ENCODE results near the gene EGFR.
"Not testable (repeated sequence)": the region's sequence is repeated elsewhere in the genome, so short reads cannot be mapped to it uniquely, and the experiment has no call there.

Gene EGFR

DNA sequence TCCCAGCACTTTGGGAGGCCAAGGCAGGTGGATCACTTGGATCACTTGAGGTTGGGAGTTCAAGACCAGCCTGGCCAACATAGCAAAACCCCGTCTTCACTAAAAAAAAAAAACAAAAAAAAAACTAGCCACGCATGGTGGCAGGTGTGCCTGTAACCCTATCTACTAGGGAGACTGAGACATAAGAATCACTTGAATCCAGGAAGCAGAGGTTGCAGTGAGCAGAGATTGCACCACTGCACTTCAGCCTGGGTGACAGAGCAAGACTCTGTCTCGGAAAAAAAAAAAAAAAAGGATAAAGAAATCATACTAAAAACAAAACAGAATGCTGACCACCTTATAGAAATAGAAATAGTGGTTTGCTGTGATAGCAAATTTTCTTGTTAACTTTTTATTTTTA, 16.6 kb downstream of the EGFR start:
- H3K36me3 ChIP-seq (replicated peaks); H3K9me3 ChIP-seq; H3K4me3 ChIP-seq; DNase-seq (ENCODE audit: low spot score in 2 of 2); in situ Hi-C loops (cut with MboI; ENCODE audit: low sequenced_read_pairs); H3K27me3 ChIP-seq (ENCODE audit: low read depth); H3K4me1 ChIP-seq: not testable (repeated sequence)

DNA sequence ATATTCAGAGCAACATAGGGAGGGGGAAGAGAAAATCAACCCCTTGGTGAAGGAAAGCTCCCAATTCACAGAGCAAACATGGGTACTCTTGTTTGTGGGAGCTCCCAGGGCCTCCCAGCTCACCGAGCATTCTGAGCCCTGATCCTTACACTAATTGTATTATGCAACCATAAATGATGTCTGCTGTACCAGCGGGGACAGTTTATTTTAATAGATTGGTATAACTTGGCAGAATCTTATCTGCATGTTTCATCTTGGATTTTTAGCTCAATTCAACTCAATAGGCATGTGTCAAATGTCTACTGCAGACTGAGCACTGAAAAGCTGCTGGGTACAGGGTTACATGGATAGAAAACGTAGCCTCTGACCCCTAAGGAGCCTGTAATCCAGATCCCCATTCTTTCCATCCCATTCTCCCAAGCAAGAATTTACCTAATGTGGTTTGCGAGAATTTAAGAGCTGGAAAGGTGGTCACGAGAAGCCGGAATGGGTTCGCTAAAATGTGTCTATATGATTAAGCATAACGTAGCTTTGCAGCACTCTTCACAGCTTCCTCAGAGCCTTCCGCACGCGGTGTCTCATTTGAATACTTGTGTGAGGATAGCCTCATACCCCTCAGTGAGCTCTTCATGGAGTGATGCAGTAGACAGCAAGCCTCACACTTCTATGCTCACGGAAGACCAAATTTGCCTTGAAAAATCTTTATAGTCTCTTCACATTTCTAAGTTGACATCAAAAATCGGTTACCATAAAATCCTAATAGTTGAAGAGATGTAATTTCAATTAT, 18.3 kb downstream of the EGFR start:
- H3K36me3 ChIP-seq (replicated peaks), result no peaks in the 10 kb centered on the region
- H3K4me1 ChIP-seq, result no peaks in the 10 kb centered on the region
- no peak overlapping the region for H3K4me3 ChIP-seq
- H3K27me3 ChIP-seq (ENCODE audit: low read depth), result no peaks in the 10 kb centered on the region
- in situ Hi-C loops (cut with MboI; ENCODE audit: low sequenced_read_pairs), result no loop called here
- DNase-seq (ENCODE audit: low spot score in 2 of 2), result no peak
- H3K9me3 ChIP-seq, result no peaks in the 10 kb centered on the region

DNA sequence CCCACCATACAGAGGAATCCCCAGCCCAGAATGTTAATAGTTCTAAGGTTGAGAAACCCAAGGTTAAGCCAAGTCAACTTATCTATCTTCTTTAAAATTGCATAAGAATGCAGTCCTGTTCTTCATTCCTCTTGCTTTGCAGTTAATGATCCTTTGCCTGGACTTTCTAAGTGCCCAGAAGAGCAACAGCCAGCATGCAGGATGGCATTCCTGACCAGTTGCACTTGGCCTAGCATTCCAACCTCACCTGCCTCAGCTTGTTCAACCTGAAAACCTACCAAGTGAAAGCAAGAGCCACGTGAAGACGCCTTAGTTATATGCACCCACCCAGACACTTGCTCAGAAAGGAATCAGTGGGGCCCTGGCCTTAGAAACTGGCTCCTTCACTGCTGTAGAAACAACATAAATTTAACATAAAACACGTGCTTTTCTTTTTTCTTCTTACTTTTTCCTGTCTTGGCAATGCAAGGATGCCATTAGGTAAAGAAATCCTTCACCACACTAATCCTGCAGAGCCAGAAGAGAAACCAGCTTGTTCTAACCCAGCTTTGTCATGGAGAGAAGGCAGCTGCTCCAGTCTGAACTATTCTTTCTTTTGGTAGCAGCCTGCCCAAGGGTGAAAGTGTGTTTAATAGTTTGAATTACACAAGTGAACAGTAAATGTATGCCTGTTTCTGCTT, 25.0 kb downstream of the EGFR start:
- H3K27me3 ChIP-seq (ENCODE audit: low read depth), result no peaks in the 10 kb centered on the region
- no peak overlapping the region for H3K4me3 ChIP-seq
- in situ Hi-C loops (cut with MboI; ENCODE audit: low sequenced_read_pairs), result no loop called here
- no peak for DNase-seq (ENCODE audit: low spot score in 2 of 2)
- H3K9me3 ChIP-seq, result no peaks in the 10 kb centered on the region
- no peaks in the 10 kb centered on the region for H3K36me3 ChIP-seq (replicated peaks)
- H3K4me1 ChIP-seq, result no peaks in the 10 kb centered on the region

DNA sequence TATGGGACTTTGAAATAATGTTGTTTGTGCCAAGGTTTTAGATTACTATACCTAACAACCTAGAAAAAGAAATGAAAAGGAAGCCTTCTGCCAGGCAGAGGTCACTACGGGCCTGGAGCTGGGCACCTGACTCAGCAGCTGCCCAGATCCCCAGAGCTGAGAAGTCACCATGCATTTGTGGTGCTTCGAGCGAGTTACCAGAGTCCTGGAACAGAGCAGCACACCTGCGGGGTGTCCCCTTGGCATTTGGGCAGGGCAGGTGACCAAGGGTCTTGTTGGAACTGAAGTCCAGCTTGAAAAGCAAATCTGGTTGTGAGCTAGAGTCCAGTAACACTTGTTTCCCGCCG, 25.5 kb downstream of the EGFR start:
- no peaks in the 10 kb centered on the region for H3K36me3 ChIP-seq (replicated peaks)
- no peak for DNase-seq (ENCODE audit: low spot score in 2 of 2)
- H3K9me3 ChIP-seq, result no peaks in the 10 kb centered on the region
- in situ Hi-C loops (cut with MboI; ENCODE audit: low sequenced_read_pairs), result no loop called here
- H3K27me3 ChIP-seq (ENCODE audit: low read depth), result no peaks in the 10 kb centered on the region
- no peaks in the 10 kb centered on the region for H3K4me1 ChIP-seq
- H3K4me3 ChIP-seq, result no peak overlapping the region

DNA sequence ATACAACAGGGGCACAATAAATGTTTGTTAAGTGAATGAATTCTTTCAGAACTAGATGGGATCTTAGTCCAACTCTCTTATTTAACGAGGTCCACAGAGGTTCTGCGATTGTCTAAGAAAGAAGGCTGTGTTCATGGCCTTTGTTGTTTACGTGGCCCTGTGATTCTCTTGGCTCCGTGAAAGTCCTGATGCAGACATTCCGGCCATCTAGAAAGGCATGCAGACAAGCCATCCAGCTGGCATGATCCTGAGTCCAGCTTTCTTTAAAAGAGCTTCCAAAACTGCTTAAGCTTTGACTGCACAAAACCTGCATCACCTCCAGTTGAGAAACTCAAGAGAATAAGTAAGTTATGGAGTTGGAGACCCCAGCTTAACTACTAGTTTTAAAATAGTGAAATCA, 26.0 kb downstream of the EGFR start:
- Histone ChIP-seq H3K4me3 (no peak overlapping the region), H3K36me3 (replicated peaks) (no peaks in the 10 kb centered on the region), H3K9me3 (no peaks in the 10 kb centered on the region), H3K27me3 (ENCODE audit: low read depth) (no peaks in the 10 kb centered on the region), H3K4me1 (no peaks in the 10 kb centered on the region)
- DNase-seq (ENCODE audit: low spot score in 2 of 2), result no peak
- in situ Hi-C loops (cut with MboI; ENCODE audit: low sequenced_read_pairs), result no loop called here

DNA sequence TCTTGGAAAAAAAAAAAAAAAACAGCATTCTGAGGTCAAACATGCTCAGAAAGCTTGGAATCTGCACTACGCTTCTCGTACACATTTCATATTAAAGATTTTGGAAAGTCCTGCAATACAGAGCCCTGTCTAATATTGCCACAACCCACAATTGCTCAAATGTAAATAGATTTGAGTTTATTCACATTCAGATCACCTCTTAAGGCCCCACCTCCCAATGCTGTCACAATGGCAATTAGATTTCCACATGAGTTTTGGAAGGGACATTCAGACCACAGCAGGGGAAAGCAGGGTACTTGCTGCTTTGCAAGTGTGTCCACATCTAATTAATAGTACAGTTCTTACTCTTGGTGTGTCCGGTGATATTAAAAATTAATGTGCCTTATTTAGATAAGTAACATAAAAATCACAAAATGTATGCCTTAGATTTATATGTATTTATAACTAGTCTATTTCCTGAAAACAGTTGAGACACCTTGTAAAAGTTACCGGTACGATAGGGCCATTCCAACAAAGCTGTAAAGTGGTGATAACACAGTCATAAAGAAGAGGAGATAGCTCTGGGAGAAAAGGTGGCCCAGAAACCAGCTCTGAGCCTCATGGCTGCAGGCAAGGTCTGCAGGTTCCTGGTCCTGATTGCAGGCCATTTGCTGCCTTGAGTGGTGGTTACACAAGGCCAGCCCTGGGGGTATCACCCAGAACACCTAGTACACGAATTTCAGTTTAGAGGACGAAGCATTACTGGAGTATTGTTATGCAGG, 27.9 kb downstream of the EGFR start:
- Histone ChIP-seq H3K4me1 (no peaks in the 10 kb centered on the region), H3K36me3 (replicated peaks) (no peaks in the 10 kb centered on the region), H3K9me3 (no peaks in the 10 kb centered on the region), H3K4me3 (no peak overlapping the region), H3K27me3 (ENCODE audit: low read depth) (no peaks in the 10 kb centered on the region)
- in situ Hi-C loops (cut with MboI; ENCODE audit: low sequenced_read_pairs), result no loop called here
- DNase-seq (ENCODE audit: low spot score in 2 of 2), result no peak

DNA sequence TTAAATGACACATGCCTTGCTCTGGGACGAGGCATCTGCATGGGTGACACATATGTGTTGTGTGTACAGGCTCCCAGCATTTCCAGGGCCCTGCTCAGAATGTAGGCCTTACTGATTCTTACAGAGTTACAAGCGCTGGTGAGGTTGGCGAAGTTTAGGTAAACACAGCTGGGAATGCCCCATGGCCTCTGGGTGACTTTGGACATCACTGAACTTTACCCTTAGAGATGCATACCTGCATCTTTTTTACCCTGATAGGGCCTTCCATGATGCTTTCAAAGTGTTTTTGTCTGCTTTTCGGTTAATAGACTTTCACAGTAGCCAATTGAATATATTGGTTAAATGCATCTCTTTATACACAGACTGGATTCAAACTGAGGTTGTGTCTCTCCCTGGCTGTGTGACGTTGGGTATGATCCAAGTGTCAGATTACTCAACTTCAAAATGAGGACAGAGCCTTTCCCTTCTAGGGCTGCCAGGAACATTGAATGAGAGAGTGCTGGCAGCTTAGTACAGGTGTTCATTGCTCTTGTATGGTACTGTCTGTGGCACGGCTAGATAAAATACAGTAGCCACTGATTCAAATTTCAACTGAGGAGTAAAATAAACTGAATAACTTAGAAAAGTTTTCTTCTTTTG, 29.5 kb downstream of the EGFR start:
- H3K4me3 ChIP-seq, result no peak overlapping the region
- in situ Hi-C loops (cut with MboI; ENCODE audit: low sequenced_read_pairs), result no loop called here
- H3K4me1 ChIP-seq, result no peaks in the 10 kb centered on the region
- no peaks in the 10 kb centered on the region for H3K27me3 ChIP-seq (ENCODE audit: low read depth)
- no peak for DNase-seq (ENCODE audit: low spot score in 2 of 2)
- H3K36me3 ChIP-seq (replicated peaks), result no peaks in the 10 kb centered on the region
- no peaks in the 10 kb centered on the region for H3K9me3 ChIP-seq

DNA sequence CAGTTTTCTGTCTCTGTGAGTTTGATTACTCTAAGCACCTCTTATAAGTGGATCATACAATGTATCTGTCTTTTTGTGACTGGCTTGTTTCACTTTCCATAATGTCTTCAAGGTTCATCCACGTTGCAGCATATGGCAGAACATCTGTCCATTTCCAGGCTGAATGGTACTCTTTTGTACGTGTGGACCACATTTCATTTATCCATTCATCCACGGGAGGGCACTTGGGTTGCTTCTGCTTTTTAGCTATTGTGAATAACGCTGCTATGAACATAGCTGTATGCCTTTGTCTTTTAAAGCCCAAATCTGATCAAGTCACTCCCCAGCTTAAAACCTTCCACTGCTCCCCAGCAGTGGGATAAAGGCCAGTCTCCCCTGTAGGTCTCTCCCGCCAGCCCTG, 31.5 kb downstream of the EGFR start:
- no peaks in the 10 kb centered on the region for H3K36me3 ChIP-seq (replicated peaks)
- H3K9me3 ChIP-seq, result no peaks in the 10 kb centered on the region
- H3K4me1 ChIP-seq, result no peaks in the 10 kb centered on the region
- H3K27me3 ChIP-seq (ENCODE audit: low read depth), result no peaks in the 10 kb centered on the region
- in situ Hi-C loops (cut with MboI; ENCODE audit: low sequenced_read_pairs), result no loop called here
- H3K4me3 ChIP-seq, result no peak overlapping the region
- DNase-seq (ENCODE audit: low spot score in 2 of 2), result no peak

DNA sequence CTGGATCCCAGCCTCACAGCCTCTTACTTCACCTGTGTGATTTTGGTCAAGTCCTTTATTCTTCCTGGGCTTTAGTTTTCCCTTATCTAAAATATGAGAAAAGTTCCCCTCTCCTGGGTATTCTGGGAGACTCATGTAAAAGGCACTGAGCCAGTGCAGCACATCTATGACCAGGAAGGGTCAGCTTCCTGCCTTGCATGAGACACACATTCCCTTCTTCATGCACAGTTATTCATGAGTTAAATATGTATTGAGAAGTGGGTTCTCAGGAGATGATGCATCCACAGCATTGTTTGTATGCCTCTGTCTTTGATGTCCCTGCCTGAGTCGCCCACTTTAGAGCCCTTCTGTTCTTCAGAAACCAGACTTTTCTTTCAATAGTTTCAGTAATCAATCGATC, 33.3 kb downstream of the EGFR start:
- Histone ChIP-seq H3K27me3 (ENCODE audit: low read depth) (no peaks in the 10 kb centered on the region), H3K4me3 (no peak overlapping the region), H3K9me3 (no peaks in the 10 kb centered on the region), H3K4me1 (no peaks in the 10 kb centered on the region), H3K36me3 (replicated peaks) (no peaks in the 10 kb centered on the region)
- no peak for DNase-seq (ENCODE audit: low spot score in 2 of 2)
- in situ Hi-C loops (cut with MboI; ENCODE audit: low sequenced_read_pairs), result no loop called here

DNA sequence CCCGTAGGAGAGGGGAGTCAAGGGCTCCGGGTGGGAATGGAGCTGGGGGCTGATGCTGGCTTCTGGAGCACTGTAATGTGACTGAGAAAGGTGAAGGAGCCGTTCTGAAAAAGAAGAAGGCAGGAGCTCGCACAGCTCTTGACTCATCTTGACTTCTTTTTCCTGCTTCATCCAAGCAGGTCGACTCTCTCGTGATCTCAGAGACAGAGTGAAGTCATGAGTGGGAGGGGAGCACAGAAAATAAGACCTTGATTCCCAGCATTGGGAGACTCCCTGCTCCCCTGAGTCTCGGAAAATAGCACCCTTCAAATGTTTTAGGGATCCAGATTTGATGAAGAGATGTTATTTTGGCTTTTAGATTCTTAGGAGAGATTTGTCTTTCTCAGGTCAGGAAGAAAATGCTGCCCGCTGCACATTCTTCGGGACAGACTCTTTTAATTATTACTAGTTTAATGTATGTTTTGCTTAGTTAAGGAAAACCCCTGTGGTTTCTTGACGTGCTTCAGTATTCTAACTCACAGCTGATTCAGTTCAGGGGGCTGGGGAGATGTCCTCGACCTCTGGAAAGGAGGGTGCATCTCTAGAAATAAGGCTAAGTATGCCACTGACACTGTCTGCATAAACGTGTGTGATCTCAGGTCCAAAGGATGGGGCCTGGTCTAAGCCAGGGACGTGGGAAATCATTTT, 34.1 kb downstream of the EGFR start:
- no peak for DNase-seq (ENCODE audit: low spot score in 2 of 2)
- H3K36me3 ChIP-seq (replicated peaks), result no peaks in the 10 kb centered on the region
- in situ Hi-C loops (cut with MboI; ENCODE audit: low sequenced_read_pairs), result no loop called here

DNA sequence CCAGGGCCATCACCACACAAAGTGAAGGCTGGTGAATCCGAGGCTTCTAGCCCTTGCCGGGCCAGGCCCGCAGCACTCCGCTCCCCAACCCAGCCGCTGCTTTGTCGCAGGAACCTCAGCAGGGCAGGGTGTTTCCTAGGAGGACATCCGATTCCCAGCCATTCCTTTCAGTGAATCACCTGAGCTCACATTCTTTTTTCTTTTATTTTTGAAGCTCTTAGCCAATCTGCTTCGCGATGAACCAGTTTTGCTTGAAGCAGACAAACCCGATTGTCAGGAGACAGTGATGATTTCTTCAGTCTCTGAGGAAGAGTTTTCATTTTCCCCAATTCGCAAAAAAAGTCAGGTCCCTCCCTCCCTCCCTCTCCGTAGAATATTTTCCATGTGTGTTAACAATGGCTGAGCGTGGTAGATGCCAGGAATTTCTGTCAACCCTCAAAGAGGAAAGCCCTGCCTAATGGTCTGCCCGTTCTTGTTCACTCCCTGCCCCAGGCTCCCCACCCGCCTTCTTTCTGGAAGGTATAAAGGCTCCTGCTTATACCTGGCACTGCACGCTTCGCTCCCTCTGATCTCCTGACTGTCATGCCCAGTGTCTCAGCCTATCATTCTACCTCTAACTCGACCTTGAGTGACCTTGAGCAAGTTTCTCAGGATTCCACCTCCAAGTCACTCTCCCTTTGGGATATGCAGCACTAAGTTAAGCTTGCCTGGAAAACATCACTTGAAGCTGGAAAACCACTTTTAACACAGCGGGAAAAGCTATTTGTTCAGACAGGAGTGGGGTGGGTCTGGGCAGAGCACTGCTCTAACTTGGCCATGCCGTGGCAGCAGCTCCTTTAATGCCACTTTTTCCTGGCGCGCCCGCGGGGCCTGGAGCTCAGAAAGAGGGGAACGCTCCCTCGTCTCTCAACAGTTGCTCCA, 35.1 kb downstream of the EGFR start:
- H3K4me3 ChIP-seq, result no peak overlapping the region
- no peaks in the 10 kb centered on the region for H3K27me3 ChIP-seq (ENCODE audit: low read depth)
- no peak for DNase-seq (ENCODE audit: low spot score in 2 of 2)
- H3K36me3 ChIP-seq (replicated peaks), result no peaks in the 10 kb centered on the region
- in situ Hi-C loops (cut with MboI; ENCODE audit: low sequenced_read_pairs), result no loop called here
- no peaks in the 10 kb centered on the region for H3K9me3 ChIP-seq
- H3K4me1 ChIP-seq, result no peaks in the 10 kb centered on the region

More for the DNA sequence above, 34.1 kb downstream of the EGFR start:
- no peaks in the 10 kb centered on the region for H3K9me3 ChIP-seq
- H3K4me3 ChIP-seq, result no peak overlapping the region
- no peaks in the 10 kb centered on the region for H3K27me3 ChIP-seq (ENCODE audit: low read depth)
- no peaks in the 10 kb centered on the region for H3K4me1 ChIP-seq

DNA sequence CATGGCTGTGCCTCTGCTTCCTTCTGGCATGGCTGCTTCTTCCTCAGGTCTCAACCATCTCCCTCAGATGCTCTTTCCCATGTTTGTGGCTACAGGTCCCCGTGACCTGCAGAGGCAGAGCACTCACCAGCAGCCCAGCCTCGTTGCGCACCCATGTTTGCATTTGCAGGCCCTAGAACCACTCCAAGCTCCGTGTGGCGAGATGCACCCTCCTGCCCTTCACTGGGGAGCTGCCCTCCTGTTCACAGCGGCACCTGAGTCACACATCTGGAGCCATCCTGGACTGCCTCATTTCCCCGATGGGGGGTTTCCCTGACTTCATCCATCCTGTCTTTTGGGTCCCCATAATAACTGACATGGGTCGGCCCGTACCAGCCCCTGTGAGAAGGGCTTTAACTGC, 35.9 kb downstream of the EGFR start:
- no peaks in the 10 kb centered on the region for H3K9me3 ChIP-seq
- H3K4me3 ChIP-seq, result no peak overlapping the region
- no peaks in the 10 kb centered on the region for H3K4me1 ChIP-seq
- in situ Hi-C loops (cut with MboI; ENCODE audit: low sequenced_read_pairs), result no loop called here
- no peak for DNase-seq (ENCODE audit: low spot score in 2 of 2)
- no peaks in the 10 kb centered on the region for H3K36me3 ChIP-seq (replicated peaks)
- H3K27me3 ChIP-seq (ENCODE audit: low read depth), result no peaks in the 10 kb centered on the region

DNA sequence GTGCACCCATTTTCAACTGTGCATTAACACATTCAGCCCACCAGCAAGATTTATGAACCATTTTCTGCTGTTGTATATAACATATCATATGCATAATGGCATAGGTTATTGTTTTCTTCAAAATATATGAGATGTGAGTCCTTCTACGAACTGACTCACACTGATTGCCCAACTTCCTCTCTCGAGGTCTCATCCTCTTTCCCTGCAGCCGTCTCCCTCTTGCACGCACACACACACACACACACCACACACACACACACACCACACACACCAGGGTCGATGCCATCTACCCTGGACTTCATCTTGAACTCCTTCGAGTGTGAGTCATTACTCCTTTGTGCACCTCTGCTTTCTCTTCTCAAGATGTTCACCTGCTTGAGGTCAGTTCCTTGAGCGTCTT, 36.7 kb downstream of the EGFR start:
- Histone ChIP-seq H3K9me3 (no peaks in the 10 kb centered on the region), H3K4me1 (no peaks in the 10 kb centered on the region), H3K27me3 (ENCODE audit: low read depth) (no peaks in the 10 kb centered on the region), H3K36me3 (replicated peaks) (no peaks in the 10 kb centered on the region), H3K4me3 (no peak overlapping the region)
- no peak for DNase-seq (ENCODE audit: low spot score in 2 of 2)
- in situ Hi-C loops (cut with MboI; ENCODE audit: low sequenced_read_pairs), result no loop called here
